ENCODE measurements around the gene SPRN.
"Not testable (repeated sequence)": the region's sequence is repeated elsewhere in the genome, so short reads cannot be mapped to it uniquely, and the experiment has no call there.

Gene SPRN

GRCh38 chr10:133388973-133389818, 35.2 kb downstream of the SPRN start:
- no peak for ATAC-seq
- TF ChIP-seq PPARA (CRISPR knock-in tag; IDR thresholded peaks at IDR 0.05; ENCODE audit: borderline replicate concordance) (no peak), ZFP30 (CRISPR knock-in tag; IDR thresholded peaks at IDR 0.05) (no peak), ZNF70 (CRISPR knock-in tag; IDR thresholded peaks at IDR 0.05) (no peak), ESRRG (CRISPR knock-in tag; IDR thresholded peaks at IDR 0.05) (no peak), SNAI2 (CRISPR knock-in tag; IDR thresholded peaks at IDR 0.05) (no peak), CSDC2 (CRISPR knock-in tag; IDR thresholded peaks at IDR 0.05) (no peak), ZFP3 (CRISPR knock-in tag; IDR thresholded peaks at IDR 0.05) (no peak), CREB5 (CRISPR knock-in tag; IDR thresholded peaks at IDR 0.05; ENCODE audit: low read depth) (no peak), POU6F1 (CRISPR knock-in tag; IDR thresholded peaks at IDR 0.05; ENCODE audit: borderline replicate concordance, low read depth) (no peak), TSHZ2 (CRISPR knock-in tag; IDR thresholded peaks at IDR 0.05) (no peak), ISL1 (CRISPR knock-in tag; IDR thresholded peaks at IDR 0.05) (no peak), RARB (CRISPR knock-in tag; IDR thresholded peaks at IDR 0.05) (no peak)

GRCh38 chr10:133388236-133388972, 36.0 kb downstream of the SPRN start:
- TF ChIP-seq TCF4 (CRISPR knock-in tag; IDR thresholded peaks at IDR 0.05; ENCODE audit: borderline replicate concordance) (no peak), OSR1 (CRISPR knock-in tag; IDR thresholded peaks at IDR 0.05) (no peak), ESRRG (CRISPR knock-in tag; IDR thresholded peaks at IDR 0.05) (no peak), ARNTL (CRISPR knock-in tag; IDR thresholded peaks at IDR 0.05; ENCODE audit: borderline replicate concordance, low read depth) (no peak), RARB (CRISPR knock-in tag; IDR thresholded peaks at IDR 0.05) (no peak), PATZ1 (CRISPR knock-in tag; IDR thresholded peaks at IDR 0.05; ENCODE audit: borderline replicate concordance) (no peak), GLIS3 (CRISPR knock-in tag; IDR thresholded peaks at IDR 0.05) (no peak), ZC3H10 (CRISPR knock-in tag; IDR thresholded peaks at IDR 0.05) (no peak), TSHZ2 (CRISPR knock-in tag; IDR thresholded peaks at IDR 0.05) (no peak), SNAI2 (CRISPR knock-in tag; IDR thresholded peaks at IDR 0.05) (no peak), BACH2 (CRISPR knock-in tag; IDR thresholded peaks at IDR 0.05; ENCODE audit: borderline replicate concordance) (no peak), ZFP30 (CRISPR knock-in tag; IDR thresholded peaks at IDR 0.05) (no peak), POU6F1 (CRISPR knock-in tag; IDR thresholded peaks at IDR 0.05; ENCODE audit: borderline replicate concordance, low read depth) (no peak)

GRCh38 chr10:133386951-133387350, 37.5 kb downstream of the SPRN start:
- not testable (repeated sequence) for ATAC-seq

More at GRCh38 chr10:133388236-133388972, 36.0 kb downstream of the SPRN start:
- no peak for ATAC-seq

Measured in SK-N-SH treated with all-trans-retinoic acid at 6 μM for 48 hours (cell line).